ENCODE data around the gene CAMK1G.

CAMK1G gene

DNA sequence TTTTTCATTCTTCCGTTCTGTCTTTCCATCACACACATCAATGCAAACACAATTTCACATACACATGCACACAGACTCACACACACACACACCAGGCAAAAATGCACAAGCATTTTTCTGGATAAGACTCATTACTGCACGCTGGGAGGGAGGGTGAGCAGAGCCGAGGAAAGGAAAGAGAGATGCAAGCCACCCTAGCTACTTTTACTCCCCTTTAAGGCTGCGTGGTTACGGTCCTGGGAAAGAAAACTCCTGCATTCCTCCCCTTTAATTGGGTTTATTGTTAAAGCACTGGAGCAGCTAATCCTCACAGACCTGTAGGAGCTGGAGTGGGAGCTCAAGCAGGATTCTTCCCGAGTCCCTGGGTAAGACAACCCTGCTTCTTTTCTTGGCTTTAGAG is at the start of gene CAMK1G:
Gene CAMK1G (plus strand): TSS at position 307 of the 400 bp plus-strand sequence. CDS start 11,270 bp downstream, outside the sequence.
- DNase-seq: no peak

DNA sequence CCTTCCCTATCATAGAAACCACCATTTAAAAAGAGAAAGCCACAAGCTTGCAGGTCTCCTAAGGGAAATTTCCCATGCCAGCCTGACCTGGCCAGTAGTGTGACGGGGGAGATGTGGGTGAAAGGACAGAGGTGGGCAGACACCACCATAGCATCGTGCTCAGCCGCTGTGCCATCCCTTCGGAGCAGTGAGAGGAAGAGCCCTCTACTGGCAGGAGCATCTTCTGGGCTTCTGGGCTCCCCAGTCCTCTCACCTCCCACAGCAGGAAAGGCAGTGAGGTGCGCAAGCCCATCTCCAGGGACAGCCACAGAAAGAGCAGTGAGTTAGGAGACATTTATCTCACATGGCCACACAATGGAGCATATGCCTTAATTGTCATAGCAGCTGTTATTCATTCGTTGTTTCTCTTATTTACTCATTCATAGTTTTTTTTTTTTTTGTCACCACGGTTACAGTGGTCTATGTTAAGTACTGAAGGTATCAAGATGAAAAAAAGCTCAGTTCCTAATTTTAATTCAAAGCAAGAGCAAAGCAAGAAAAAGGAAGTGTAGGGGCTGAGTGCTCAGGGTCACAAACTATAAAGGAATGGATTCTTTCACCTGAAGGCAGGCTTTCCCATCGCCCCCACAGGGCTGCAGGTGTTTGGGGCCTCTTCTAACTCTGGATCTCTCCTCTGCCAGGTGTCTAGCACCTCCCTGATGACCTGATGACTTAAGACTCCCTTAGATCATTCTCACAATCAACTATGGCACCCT is 48.8 kb upstream of the CAMK1G start:
- DNase-seq: no peak

DNA sequence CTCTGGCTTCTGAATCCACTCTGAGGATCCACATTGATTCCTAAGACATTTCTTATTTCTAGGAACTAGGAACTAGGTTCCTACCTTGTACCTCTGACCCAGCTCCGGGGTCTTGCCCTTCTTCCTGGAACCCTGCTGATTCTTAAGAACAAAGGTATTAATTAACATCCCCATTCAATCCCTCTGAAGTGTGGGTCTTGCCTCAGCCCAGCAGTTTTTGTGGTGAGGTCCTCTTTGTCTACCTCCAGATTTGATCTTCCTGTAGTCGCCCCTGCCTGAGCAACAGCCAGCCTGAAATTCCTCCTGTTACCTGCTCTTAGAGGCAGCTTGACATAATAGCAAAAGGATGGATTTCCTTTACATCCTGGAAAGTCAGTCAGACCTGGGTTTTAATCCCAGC is 46.7 kb upstream of the CAMK1G start:
- DNase-seq: no peak

DNA sequence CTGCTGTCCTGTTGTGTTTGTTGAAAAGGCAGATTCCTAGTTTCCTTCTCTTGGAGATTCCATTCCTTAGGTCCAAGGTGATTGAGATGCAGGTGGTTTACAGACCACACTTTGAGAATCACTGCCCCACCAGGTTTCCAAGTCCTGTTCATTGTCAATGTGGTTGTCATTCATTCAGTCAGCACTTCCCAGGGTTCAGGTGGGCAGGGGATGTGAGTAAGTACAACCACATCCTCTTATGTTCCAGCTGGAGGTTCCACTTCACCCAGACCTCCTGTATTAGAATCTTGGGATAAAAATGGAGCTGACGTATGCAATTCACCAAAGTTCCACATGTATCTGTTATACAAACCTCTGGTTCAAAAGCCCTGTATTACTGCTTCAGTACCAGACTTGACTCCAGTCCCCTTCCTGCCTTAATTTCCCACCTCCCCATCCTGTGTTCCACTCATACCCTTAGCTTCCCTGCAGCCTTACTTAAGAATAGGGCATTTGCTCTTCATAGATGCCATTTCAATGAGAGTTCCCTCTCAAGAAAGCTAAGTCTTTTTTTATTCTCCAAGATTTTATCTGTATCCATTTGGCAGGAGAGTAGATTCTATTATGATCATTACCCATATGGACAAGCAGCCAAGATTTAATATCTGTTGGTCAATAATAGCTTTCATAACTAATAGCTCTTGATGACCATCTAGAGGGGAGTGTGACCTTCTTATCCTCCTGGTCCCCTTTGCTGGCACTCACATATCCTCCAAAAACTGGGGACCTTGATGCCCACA is 46.0 kb upstream of the CAMK1G start:
- no peak for DNase-seq

DNA sequence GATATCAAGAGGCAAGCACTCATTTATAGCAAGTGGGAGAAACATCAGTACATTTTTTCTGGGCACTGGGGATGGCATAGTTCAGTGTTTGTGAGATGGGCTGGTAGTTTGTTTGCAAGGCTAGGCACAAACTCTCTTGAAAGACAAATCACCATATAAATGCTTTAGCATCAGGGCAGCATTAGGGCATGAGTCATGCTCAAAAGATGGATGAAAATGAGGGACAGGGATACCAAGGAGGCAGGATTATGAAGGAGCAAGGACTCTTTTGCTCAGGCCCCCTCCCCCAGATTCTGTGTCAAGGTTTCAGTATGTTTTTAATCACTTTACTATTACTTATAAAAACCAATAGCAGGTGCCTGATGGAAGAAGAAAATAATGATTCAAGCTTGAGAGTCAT is 43.9 kb upstream of the CAMK1G start:
- no peak for DNase-seq

DNA sequence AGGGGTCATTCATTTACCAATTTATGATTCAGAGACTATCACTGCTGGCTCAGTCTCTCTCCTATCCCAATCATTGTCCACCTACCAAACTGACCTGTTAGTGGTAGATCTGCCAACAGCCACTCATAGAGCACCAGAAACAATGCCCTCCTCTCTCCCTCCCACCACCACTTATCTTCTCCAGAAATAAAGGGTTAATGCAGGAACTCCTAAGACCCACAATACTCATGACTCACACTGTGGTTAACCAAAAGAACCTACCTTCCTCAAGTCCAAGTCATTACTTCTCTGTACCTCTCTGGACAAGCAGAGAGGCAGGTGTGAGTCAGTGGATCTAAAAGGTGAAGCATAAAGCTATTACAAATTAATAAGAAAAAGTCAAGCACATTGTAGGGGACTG is 40.9 kb upstream of the CAMK1G start:
- no peak for DNase-seq

DNA sequence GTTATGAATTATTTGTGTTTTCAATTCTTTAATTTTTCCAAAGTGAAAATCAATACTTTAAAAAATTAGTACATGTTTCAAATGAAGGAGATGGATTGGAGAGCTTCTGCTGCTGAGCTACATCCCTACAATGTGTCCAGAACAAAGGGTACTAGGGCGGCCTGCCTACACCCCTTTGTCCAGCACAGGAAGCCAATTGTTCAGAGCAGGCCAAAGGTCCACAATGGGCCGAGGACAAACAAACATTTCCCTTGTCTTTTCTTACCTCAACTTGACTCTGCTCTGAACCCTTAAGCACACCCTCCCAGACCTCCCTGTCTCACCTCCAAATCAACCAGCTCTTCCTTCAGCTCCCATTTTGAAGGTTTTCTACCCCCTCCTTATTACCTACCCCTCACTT is 39.4 kb upstream of the CAMK1G start:
- no peak for DNase-seq

DNA sequence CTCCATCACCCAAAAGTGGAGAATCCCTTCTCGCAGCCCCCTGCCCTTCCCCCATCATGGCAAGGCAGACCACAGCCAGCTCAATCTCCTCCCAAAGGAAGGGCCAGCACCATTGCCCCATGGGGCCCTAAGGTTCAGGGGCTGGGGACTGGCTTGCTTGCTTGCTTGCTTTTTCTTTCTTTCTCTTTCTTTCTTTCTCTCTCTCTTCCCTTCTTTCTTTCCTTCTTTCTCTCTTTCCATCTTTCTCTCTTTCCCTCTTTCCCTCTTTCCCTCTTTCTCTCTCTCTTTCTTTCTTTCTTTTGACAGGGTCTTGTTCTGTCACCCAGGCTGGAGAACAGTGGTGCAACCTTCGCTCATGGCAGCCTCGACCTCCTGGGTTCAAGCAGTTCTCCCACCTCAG is 38.1 kb upstream of the CAMK1G start:
- no peak for DNase-seq

DNA sequence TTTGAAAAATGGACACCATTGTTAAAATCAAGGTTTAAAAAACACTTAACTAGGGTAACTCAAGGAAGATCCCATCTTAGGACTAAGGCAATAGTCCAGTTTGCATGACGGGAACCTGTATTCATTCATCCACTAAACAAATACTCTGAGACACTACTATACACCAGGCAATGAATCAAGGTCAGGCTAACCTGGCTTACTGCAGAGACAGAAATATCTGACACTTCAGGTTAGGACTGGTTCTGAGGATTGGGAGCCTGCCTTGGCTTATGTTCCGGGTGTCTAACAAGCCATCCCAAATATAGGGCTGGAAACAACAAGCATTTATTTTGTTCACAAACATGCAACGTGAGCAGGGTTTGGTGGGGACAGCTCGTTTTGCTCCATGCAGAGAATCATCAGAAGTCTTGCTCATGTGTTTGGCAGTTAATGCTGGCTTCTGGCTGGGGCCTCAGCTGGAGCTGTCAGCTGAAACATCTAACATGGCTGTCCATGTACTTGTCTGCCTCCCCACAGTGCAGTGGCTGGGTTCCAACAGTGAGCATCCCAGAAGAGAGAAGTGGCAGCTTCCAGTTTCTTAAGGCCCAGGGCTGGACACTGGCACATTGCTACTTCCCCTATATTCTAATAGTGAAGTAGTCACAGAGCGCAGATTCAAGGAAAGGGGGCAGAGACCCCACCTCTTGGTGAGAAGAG is 37.0 kb upstream of the CAMK1G start:
- peak; percentile 89 for DNase-seq

DNA sequence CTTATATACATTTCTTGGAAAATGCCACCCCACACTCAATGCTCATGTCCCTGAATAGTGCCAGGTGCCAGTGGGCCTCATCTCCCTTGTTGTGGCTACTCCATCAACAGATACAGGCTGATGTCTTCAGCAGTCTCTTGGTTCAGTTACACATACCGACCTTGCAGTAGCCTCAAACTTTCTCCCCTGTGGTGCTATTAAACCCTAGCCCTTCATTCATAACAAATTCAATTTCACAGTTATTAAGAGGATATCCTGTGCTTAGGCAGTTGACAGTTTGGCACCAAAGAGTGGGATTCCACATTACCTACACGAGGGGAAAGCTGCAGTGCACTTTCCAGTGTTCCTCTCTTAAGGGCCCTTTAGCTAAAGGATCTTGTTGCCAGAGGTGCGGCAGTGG is 35.9 kb upstream of the CAMK1G start:
- DNase-seq: peak; percentile 96

DNA sequence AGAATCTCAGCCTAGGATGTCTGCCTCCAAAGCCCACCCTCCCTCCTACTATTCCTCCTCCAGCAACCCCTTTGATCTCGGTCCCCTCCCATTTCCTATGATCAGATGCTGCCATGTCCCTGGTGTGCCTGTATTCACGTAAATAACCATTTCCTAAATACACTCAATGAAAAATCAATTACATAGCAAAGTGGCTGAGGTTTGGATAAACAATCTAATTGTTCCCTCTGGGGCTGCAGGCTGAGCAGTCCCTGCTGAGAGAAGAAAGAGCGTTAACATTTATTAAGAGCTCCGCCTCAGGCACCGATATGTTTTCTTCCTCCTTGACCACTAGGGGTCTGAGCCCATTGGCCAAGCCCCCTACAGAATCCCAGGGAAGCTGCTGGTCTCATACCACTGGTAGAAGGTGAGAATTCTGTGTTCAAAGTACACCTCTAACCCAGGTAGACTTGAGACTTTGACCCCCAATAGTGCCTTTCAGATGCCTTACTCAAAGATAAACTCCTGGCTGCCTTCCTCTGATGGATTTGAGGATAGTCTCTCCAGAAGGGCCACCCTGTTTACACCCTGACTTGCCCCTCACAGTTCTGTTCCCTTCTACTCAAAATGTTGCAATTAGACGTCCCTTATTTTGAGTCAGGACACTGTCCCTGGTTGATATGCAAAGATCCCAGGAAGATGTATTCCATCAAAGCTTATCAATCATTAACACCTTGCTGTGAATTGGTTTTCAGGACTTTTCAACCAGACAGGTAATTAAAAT is 33.9 kb upstream of the CAMK1G start:
- DNase-seq: no peak

DNA sequence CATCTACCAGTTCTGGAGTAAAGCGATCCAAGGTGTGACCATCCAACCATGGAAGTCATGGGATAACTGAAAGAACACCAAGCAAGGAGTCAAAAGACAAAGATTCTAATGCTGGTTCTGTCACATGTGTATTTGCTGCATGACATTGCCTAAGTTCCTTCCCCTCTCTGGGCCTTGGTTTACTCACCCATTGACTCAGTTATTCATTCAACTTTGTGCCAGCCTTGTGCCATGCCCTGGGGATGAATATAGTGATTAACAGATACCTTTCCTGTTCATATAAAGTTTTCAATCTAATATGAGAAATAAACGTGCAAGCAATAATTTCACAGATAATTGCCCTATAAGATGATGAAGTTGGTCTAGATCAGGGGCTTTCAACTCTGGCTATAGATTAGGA is 33.0 kb upstream of the CAMK1G start:
- no peak for DNase-seq

DNA sequence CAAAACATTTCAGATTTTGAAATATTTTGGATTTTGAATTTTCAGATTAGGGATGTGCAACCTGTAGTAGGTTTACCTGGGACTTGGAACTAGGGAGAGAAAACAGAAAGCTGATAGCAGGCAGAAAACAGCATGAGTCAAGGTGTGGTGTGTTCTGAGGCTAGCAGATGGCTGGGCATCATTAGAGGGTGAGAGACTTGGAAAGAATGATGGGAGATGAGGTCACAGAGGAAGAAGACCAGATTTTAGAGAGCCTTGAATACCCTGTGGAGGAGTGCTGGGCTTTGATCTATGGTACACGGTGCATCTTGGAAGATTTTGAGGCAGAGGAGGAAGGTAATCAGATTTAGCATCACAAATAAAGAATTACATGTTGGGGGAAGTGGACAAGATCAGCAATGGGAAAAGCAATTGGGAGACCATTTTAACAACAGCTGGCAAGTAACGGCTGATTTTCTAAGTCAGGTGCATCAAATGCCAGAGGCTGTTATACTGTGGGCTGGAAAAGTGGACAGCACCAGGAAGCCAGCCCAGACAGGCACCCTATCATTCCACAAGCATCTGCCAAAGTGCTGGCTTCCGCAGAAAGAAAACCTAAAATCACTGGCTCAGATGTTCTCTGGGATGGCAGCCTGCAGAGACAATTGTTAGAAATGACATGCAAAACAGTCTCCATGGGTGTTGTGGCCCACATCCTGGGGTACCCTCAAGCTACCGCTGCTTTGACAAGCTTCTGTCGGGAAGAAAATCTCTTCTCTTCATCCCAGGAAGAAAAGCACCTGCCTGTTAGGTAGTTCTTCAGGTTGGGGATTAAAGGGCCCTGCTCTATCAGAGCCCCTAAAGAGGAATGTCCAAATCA is 30.9 kb upstream of the CAMK1G start:
- DNase-seq: peak; percentile 52

DNA sequence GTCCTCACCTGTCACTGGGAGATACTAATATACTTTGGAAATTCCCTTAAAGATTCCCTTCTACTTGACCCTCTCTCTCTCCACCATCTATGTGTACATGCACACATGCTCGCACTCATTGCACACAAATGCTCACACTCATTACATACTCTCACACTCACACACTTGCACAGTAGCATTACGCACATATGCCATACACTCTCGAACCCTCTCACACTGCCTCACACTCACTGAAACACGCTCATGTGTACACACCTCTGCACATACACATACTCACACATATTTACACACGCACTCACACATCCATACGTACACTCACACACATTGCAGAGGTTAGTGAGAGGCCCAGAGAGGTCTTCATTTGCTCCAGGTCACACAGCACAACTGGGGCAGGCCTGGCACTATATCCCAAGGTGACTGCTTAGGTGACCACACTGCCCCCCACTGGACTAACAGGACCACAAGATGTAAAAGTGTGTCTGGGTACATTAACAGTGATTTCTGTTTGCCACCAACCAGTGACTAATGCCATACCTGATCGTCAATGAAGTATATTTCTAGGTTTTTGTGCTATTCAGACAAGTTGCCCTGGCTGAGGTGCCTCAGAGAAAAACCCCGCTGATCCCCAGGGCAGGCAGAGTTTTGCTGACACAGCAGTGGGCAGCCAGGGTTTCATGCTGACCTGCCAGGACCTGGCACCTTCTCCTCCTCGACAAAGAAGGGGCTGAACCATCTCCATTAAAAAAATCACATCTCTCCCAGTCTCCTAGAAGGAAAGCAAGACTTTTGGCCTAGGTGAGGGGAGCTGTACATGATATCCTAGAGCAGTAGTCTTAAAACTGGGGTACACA is 28.5 kb upstream of the CAMK1G start:
- no peak for DNase-seq

DNA sequence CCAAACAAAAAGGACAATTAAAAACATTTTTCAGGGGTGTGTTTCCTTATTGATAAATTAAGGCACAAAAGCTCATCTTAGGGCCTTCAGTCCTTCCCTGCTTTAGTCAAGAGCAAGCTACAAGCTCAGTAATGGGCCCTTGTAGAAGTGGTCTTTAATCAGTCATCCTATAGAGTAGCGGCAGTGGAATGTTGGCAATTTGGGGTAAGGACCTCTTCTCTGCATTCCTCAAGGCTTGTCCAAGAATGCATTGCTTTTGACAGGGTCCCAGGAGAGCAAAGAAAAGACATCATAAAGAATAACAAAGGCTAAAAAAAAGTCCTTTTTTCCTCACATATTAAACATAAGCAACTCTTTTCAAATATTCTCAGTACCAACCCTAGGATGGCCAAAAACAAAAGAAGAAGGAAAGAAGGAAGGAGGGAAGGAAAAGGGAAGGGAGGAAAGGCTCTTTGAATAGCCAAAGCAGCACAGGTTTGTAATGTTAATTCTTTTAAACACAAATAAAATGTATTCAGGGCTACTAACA is 27.3 kb upstream of the CAMK1G start:
- DNase-seq: no peak

DNA sequence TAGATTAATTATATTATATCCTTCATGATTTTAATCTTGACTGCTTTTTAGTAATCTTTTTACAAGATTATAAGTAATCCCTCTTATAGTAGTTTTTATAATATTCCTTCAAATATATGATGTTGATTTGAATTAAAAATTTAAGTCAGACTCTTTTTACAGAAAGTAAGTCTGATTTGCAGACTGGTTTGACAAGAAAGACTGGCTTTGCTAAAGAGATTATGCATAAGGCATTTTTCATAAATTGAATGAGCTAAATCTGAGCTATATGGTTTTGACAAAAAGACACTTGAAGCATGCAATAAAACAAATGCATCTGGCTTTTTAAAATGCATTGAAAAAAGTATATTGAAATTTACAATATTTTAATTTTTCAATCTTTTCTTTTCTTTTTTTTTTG is 26.3 kb upstream of the CAMK1G start:
- DNase-seq: no peak

DNA sequence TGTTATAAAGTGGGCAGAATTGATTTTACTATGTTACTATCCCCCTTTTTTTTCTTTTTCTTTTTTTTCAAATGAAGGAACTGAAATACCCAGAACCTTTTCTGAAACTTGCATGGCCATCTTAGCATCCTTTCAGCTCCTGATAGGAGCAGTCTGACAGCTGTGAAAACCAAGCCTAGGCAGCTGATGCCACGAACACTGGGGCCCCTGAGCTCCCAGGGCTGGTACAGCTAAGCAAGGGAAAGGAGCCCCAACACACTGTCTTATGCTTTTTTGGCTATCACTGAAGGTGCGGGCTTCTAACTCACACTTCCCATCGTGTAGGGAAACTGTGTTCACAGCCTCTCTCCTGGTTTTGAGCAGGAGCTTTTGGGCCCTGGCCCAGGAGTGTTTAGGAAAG is 23.0 kb upstream of the CAMK1G start:
- DNase-seq: no peak

DNA sequence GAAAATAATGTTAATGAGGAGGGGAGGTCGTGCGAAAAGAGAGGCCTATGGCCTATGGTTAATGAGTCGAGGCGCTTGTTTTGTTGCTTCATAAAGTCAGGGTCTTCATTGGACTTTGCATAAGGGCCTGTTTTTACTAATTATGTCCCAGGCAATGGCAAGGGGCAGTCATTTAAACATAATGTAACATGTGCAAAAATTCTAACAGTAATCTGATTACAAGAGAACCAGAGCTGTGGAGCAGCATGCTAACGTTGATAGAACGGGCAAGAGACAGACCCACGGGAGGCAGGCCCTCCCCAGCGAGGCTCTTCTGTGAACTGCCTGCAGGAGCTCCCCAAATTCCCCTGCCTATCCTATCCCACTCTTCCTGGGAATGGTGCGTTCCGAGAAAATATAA is 22.6 kb upstream of the CAMK1G start:
- DNase-seq: no peak

DNA sequence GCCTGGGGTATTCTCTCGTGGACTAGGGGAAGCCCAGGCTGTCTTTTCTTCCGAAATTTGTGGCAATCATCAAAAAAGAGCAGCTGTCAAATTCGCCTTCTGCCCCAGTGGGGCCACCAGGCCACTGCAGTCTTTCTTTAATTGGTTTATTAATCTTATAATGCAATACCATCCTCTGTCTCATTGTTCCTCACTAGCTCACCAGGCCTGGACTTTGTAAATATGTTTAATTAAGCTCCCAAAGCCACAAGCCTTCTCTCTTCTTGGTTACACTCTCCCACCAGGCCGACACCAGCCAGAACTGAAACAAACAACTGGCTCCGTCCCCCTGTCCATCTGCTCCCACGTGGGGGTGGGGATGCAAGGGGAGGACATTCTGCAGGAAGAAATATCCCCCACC is 22.0 kb upstream of the CAMK1G start:
- peak; percentile 58 for DNase-seq

DNA sequence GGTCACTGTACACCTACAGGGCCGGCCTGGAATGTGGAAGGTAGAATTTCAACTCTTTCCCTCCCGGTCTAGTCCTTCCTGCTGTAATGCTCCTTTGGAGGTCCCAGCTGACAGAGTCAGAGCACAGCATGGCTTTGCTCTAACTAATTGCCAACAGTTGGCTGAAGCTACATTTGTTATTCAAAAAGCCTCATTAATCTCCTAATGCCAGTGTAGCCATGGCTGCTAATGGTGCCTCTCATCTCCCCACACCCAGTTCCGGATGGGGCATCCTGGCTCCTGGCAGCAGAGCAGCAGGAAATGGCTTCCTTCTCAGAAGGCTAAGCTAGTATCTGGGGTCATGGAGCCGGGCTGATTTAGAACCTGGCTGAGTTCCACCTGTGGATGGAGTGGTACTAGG is 18.7 kb upstream of the CAMK1G start:
- DNase-seq: peak; percentile 93

Measured in NCI-H446 treated with DMSO at 0.1 percent for 48 hours (cell line).